ENCODE data around the gene LRMDA.

Gene LRMDA

GRCh38 chr10:76306856-76307255, 875.4 kb downstream of the LRMDA start:
- Mint-ChIP-seq H3K4me3 (no peak overlapping the region), H3K4me1 (peaks cover 61% of the 10 kb centered on the region), H3K27me3 (ENCODE audit: low read depth) (peaks cover 11% of the 10 kb centered on the region), H3K9me3 (no peaks in the 10 kb centered on the region), H3K27ac (peak overlapping the region in 1 of 3 experiments; percentile 38), H3K36me3 (ENCODE audit: low read depth) (no peaks in the 10 kb centered on the region)
- no peak for TF ChIP-seq CTCF (IDR thresholded peaks at IDR 0.05; ENCODE audit: unreplicated experiment in 3 of 3)

GRCh38 chr10:76309070-76309469, 877.6 kb downstream of the LRMDA start:
- Mint-ChIP-seq H3K4me1 (peaks cover 49% of the 10 kb centered on the region), H3K27ac (peak overlapping the region; percentile 88 to 93 (median 89)), H3K27me3 (ENCODE audit: low read depth) (peaks cover 7% of the 10 kb centered on the region), H3K36me3 (ENCODE audit: low read depth) (no peaks in the 10 kb centered on the region), H3K4me3 (peak overlapping the region; percentile 53 to 56 (median 53)), H3K9me3 (no peaks in the 10 kb centered on the region)
- no peak for TF ChIP-seq CTCF (IDR thresholded peaks at IDR 0.05; ENCODE audit: unreplicated experiment in 3 of 3)

GRCh38 chr10:76309741-76310587, 878.5 kb downstream of the LRMDA start:
- H3K9me3 Mint-ChIP-seq: no peaks in the 10 kb centered on the region
- peak overlapping the region in 2 of 3 experiments; percentile 9 to 31 for H3K4me3 Mint-ChIP-seq
- H3K36me3 Mint-ChIP-seq (ENCODE audit: low read depth): no peaks in the 10 kb centered on the region
- peaks cover 3% of the 10 kb centered on the region for H3K27me3 Mint-ChIP-seq (ENCODE audit: low read depth)
- peak overlapping the region; percentile 88 to 93 (median 89) for H3K27ac Mint-ChIP-seq
- no peak for TF ChIP-seq CTCF (IDR thresholded peaks at IDR 0.05; ENCODE audit: unreplicated experiment in 3 of 3)
- peaks cover 48% of the 10 kb centered on the region for H3K4me1 Mint-ChIP-seq

- H3K4me1 Mint-ChIP-seq: peaks cover 48% of the 10 kb centered on the region
- peaks cover 3% of the 10 kb centered on the region for H3K27me3 Mint-ChIP-seq (ENCODE audit: low read depth)
Measured at GRCh38 chr10:76310588-76311080, 879.2 kb downstream of the LRMDA start.

GRCh38 chr10:76311752-76312636, 880.6 kb downstream of the LRMDA start:
- TF ChIP-seq CTCF (IDR thresholded peaks at IDR 0.05; ENCODE audit: unreplicated experiment in 3 of 3): peak; percentile 50 to 61 (median 51)
- peak overlapping the region; percentile 72 to 89 (median 88) for H3K27ac Mint-ChIP-seq
- peaks cover 2% of the 10 kb centered on the region for H3K27me3 Mint-ChIP-seq (ENCODE audit: low read depth)
- peaks cover 48% of the 10 kb centered on the region for H3K4me1 Mint-ChIP-seq
- no peaks in the 10 kb centered on the region for H3K36me3 Mint-ChIP-seq (ENCODE audit: low read depth)
- peaks cover under 1% of the 10 kb centered on the region for H3K9me3 Mint-ChIP-seq
- no peak overlapping the region for H3K4me3 Mint-ChIP-seq

More at GRCh38 chr10:76310588-76311080, 879.2 kb downstream of the LRMDA start:
- TF ChIP-seq CTCF (IDR thresholded peaks at IDR 0.05; ENCODE audit: unreplicated experiment in 3 of 3): no peak
- no peaks in the 10 kb centered on the region for H3K36me3 Mint-ChIP-seq (ENCODE audit: low read depth)
- peak overlapping the region; percentile 88 to 93 (median 89) for H3K27ac Mint-ChIP-seq
- H3K4me3 Mint-ChIP-seq: peak overlapping the region in 2 of 3 experiments; percentile 8 to 25
- H3K9me3 Mint-ChIP-seq: no peaks in the 10 kb centered on the region
